Measurements from ENCODE around the gene CD99L2. TPM values are rescaled to one million over a fixed set of nuclear protein-coding genes. Genes with fewer than 3 reads are reported as not detected.

CD99L2 gene
- polyA plus RNA-seq, 3 donors from 2014 or later: 17.6 to 25.2 (median 23.7) TPM

GRCh38 chrX:150757371-150757770 is 141.1 kb downstream of the CD99L2 start:
- Mint-ChIP-seq H3K4me3 (no peak overlapping the region), H3K4me1 (peaks cover 10 to 11% of the 10 kb centered on the region in 2 donors), H3K36me3 (peaks cover 0 to 20% (median 6%) of the 10 kb centered on the region in 3 donors), H3K9me3 (no peaks in the 10 kb centered on the region), H3K27me3 (ENCODE audit: low read depth in 3 of 3) (peaks cover 3 to 5% (median 4%) of the 10 kb centered on the region in 3 donors), H3K27ac (no peak overlapping the region)
- no peak for DNase-seq

- no peak overlapping the region for H3K4me3 Mint-ChIP-seq
- peaks cover 10 to 11% of the 10 kb centered on the region in 2 donors for H3K4me1 Mint-ChIP-seq
- no peak for DNase-seq
- H3K36me3 Mint-ChIP-seq: peaks cover 0 to 32% (median 6%) of the 10 kb centered on the region in 3 donors
- H3K27me3 Mint-ChIP-seq (ENCODE audit: low read depth in 3 of 3): peaks cover 1 to 3% (median 2%) of the 10 kb centered on the region in 3 donors
- H3K9me3 Mint-ChIP-seq: no peaks in the 10 kb centered on the region
- H3K27ac Mint-ChIP-seq: no peak overlapping the region
Measured at GRCh38 chrX:150753968-150754367, 144.5 kb downstream of the CD99L2 start.

- Mint-ChIP-seq H3K4me3 (no peak overlapping the region), H3K9me3 (no peaks in the 10 kb centered on the region), H3K27me3 (ENCODE audit: low read depth in 3 of 3) (peaks cover 1 to 3% (median 2%) of the 10 kb centered on the region in 3 donors), H3K4me1 (peaks cover 10 to 11% of the 10 kb centered on the region in 2 donors), H3K27ac (no peak overlapping the region), H3K36me3 (peaks cover 0 to 32% (median 6%) of the 10 kb centered on the region in 3 donors)
- no peak for DNase-seq
Measured at GRCh38 chrX:150753357-150753756, 145.1 kb downstream of the CD99L2 start.

GRCh38 chrX:150752124-150752523 is 146.3 kb downstream of the CD99L2 start:
- Mint-ChIP-seq H3K27me3 (ENCODE audit: low read depth in 3 of 3) (peaks cover under 1 to 3% (median 1%) of the 10 kb centered on the region in 3 donors), H3K36me3 (peaks cover 0 to 32% (median 6%) of the 10 kb centered on the region in 3 donors), H3K9me3 (no peaks in the 10 kb centered on the region), H3K4me3 (no peak overlapping the region), H3K27ac (no peak overlapping the region), H3K4me1 (peaks cover 10 to 11% of the 10 kb centered on the region in 2 donors)
- no peak for DNase-seq

- Mint-ChIP-seq H3K27ac (peak overlapping the region; percentile 19 to 86 (median 69)), H3K9me3 (no peaks in the 10 kb centered on the region), H3K4me3 (peak overlapping the region; percentile 11 to 67 (median 65)), H3K27me3 (ENCODE audit: low read depth in 3 of 3) (peaks cover 2 to 6% (median 3%) of the 10 kb centered on the region in 3 donors), H3K4me1 (peaks cover 9 to 17% of the 10 kb centered on the region in 2 donors), H3K36me3 (peaks cover 4 to 30% (median 8%) of the 10 kb centered on the region in 3 donors)
- DNase-seq: no peak
Measured at GRCh38 chrX:150736475-150736874, 162.0 kb downstream of the CD99L2 start.

GRCh38 chrX:150731795-150732194 is 166.7 kb downstream of the CD99L2 start:
- Mint-ChIP-seq H3K4me1 (peaks cover 9 to 17% of the 10 kb centered on the region in 2 donors), H3K27me3 (ENCODE audit: low read depth in 3 of 3) (peaks cover 0 to 6% (median 2%) of the 10 kb centered on the region in 3 donors), H3K4me3 (no peak overlapping the region), H3K9me3 (no peaks in the 10 kb centered on the region), H3K27ac (no peak overlapping the region), H3K36me3 (peaks cover 0 to 24% (median 6%) of the 10 kb centered on the region in 3 donors)
- no peak for DNase-seq

GRCh38 chrX:150730719-150731118 is 167.7 kb downstream of the CD99L2 start:
- Mint-ChIP-seq H3K4me1 (peaks cover 1 to 7% of the 10 kb centered on the region in 2 donors), H3K36me3 (peaks cover 0 to 24% (median 6%) of the 10 kb centered on the region in 3 donors), H3K9me3 (no peaks in the 10 kb centered on the region), H3K27ac (no peak overlapping the region), H3K27me3 (ENCODE audit: low read depth in 3 of 3) (peaks cover under 1 to 8% (median 2%) of the 10 kb centered on the region in 3 donors), H3K4me3 (no peak overlapping the region)
- no peak for DNase-seq

- Mint-ChIP-seq H3K9me3 (no peaks in the 10 kb centered on the region), H3K4me3 (no peak overlapping the region), H3K4me1 (peaks cover 2 to 8% of the 10 kb centered on the region in 2 donors), H3K27ac (no peak overlapping the region), H3K36me3 (peaks cover 0 to 23% (median 6%) of the 10 kb centered on the region in 3 donors), H3K27me3 (ENCODE audit: low read depth in 3 of 3) (peaks cover 2 to 8% (median 2%) of the 10 kb centered on the region in 3 donors)
- DNase-seq: no peak
Measured at GRCh38 chrX:150729956-150730355, 168.5 kb downstream of the CD99L2 start.

- no peak for DNase-seq
Measured at GRCh38 chrX:150719621-150720020, 178.8 kb downstream of the CD99L2 start.

More at GRCh38 chrX:150719621-150720020, 178.8 kb downstream of the CD99L2 start:
- no peak overlapping the region for H3K4me3 Mint-ChIP-seq
- H3K27me3 Mint-ChIP-seq (ENCODE audit: low read depth in 3 of 3): peaks cover 0 to 5% (median 1%) of the 10 kb centered on the region in 3 donors
- no peak overlapping the region for H3K27ac Mint-ChIP-seq
- H3K9me3 Mint-ChIP-seq: no peaks in the 10 kb centered on the region
- H3K4me1 Mint-ChIP-seq: peaks cover 5 to 9% of the 10 kb centered on the region in 2 donors
- H3K36me3 Mint-ChIP-seq: peaks cover 0 to 3% (median 0%) of the 10 kb centered on the region in 3 donors

Other genes starting within 250 kb of the CD99L2 start
- 10 to 100 TPM; 13.9 to 21.3 (median 15.3) TPM for gene MTMR1, start 205.3 kb downstream of the CD99L2 start, polyA plus RNA-seq
- 1 to 10 TPM in 2 of 3 donors, under 1 TPM in 1; 0.52 to 2.2 (median 1.3) TPM for gene HMGB3, start 84.7 kb upstream of the CD99L2 start, polyA plus RNA-seq